GM12865 (cell line): Measurements from ENCODE around the gene USHBP1.
A peak's percentile ranks its signal among the peaks of the same experiment; 100 is the strongest.

Experiments
- DNase-seq: peaks from one replicate; pipeline ENCODE4 v3.0.0; 2010; ENCODE audit warnings: low read depth
- H3K4me3 ChIP-seq: 2 replicates; pipeline ENCODE4 v1.5.1; 2011; ENCODE audit warnings: mild to moderate bottlenecking, low read depth, low read length, control low read depth
- CTCF ChIP-seq: IDR thresholded peaks from 2 replicates; pipeline ENCODE4 v1.5.1; 2011; ENCODE audit warnings: low read length, control low read depth, low read depth, inconsistent platforms; ENCODE audit not compliant: insufficient read depth; ENCODE audit errors: missing control alignments

The USHBP1 gene

GRCh38 chr19:17264641-17264979 is at the start of gene USHBP1:
USHBP1 (minus strand) TSS chr19:17264745; CDS start chr19:17264299, 446 bp downstream.
- no peak within 1 kb of the TSS for H3K4me3 ChIP-seq
- no peak for DNase-seq
- TF ChIP-seq CTCF: no peak

- TF ChIP-seq CTCF: no peak
- DNase-seq: no peak
- no peak overlapping the region for H3K4me3 ChIP-seq
These were observed 49.6 kb upstream of the USHBP1 start for GRCh38 chr19:17314007-17314593.

GRCh38 chr19:17312189-17313113 is 47.9 kb upstream of the USHBP1 start:
- DNase-seq: no peak
- H3K4me3 ChIP-seq: no peak overlapping the region
- no peak for TF ChIP-seq CTCF

- no peak for TF ChIP-seq CTCF
- DNase-seq: no peak
- no peak overlapping the region for H3K4me3 ChIP-seq
These were observed 47.1 kb upstream of the USHBP1 start for GRCh38 chr19:17311455-17312188.

GRCh38 chr19:17309965-17310461 is 45.5 kb upstream of the USHBP1 start:
- TF ChIP-seq CTCF: no peak
- DNase-seq: no peak
- peak overlapping the region; percentile 95 for H3K4me3 ChIP-seq

GRCh38 chr19:17309198-17309964 is 44.8 kb upstream of the USHBP1 start, which contains the start of gene DDA1:
DDA1 (plus strand) TSS chr19:17309563; CDS start chr19:17309655, 92 bp downstream.
- DNase-seq: peak; percentile 100
- peak within 1 kb of the TSS; percentile 95 for H3K4me3 ChIP-seq
- TF ChIP-seq CTCF: no peak
